Measurements from ENCODE around the gene CEP170.
"Not testable (repeated sequence)": the region's sequence is repeated elsewhere in the genome, so short reads cannot be mapped to it uniquely, and the experiment has no call there.

Gene CEP170

DNA sequence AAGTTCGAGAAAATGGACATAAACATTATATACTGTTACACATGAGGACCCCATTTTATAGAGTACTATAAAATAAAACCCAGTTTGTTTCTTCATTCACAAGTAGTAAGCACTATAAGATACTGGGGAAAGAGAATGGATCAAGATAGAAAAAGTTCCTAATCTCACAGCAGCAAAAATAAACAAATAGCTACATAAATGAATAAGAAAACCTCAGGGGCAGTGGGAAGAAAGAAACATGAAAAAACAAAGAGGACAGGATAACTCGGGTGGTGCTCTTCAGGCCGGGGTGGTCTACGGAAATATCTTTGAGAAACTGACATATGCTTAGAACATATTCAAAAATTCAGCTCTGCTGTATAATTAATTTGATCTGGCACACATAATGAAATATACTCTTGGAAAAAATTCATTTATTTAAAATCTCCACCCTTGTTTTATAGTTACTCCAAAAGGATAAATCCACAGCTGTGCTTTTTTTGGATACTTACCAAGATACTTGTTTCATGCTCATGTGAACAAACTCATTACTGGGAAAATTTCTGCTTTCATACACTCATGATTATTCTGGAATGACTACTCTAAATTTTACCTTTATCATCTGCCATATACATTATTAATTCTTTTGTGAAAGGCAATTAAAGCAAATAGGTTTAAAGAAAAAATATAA lies 20.0 kb downstream of the CEP170 start:
- DNase-seq: no peak

DNA sequence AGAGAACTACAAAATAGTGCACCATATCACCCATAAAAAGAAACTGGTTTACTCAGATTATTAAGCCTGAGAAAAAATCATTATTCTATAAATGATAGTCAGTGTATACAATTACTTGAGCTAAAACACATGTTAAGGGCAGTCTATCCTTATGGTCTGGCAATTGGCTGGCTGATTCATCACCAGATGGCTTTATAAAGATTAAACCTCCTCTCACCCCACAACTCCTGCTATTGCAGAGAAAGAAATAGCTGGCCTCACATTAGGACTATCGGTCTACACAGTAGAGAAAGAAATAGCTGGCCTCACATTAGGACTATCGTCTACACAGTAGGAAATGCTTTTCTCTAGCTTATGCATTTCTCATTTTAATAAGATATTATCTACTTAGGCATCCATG lies 21.2 kb downstream of the CEP170 start:
- DNase-seq: no peak

GRCh38 chr1:243230914-243231313 lies 24.2 kb downstream of the CEP170 start:
- DNase-seq: no peak

DNA sequence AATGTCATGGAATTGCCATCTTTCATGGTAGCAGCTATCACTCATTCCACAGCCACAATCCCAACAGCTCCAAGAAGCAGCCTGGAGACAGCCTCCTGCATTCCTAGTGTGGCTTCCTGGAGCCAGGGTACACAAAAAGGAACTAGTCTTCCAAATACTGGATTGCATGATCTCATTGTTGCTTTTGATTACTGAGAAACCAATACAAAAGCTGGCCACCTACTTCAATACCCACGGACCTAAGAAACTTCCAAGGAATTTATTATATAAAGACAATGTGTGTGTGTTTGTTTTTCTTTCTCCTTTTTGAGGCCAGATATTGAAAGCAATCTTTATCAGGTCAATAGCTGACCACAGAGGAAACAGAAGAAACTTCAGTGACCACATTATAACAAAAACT lies 25.6 kb downstream of the CEP170 start:
- no peak for DNase-seq

DNA sequence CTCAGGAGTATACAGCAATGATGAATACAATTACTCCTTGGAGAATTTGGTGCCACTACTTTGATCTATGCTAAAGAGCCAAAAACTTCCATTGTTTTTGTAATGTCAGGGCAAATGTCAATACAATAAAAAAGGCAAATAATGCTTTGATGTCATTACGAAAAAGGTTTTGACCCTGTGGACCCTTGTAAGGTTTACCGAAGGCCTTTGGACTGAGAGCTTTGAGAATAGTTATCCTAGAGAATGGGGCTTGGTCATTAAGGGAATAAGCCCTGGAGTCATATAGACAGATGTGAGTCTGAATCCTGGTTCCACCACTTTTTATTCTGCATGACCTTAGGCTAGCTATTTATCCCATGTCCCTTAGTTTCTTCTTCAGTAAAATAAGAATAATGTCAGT lies 27.5 kb downstream of the CEP170 start:
- DNase-seq: no peak

GRCh38 chr1:243218059-243218458 lies 37.0 kb downstream of the CEP170 start:
- no peak for DNase-seq

- no peak for DNase-seq
Measured at GRCh38 chr1:243217349-243217748, 37.7 kb downstream of the CEP170 start.

DNA sequence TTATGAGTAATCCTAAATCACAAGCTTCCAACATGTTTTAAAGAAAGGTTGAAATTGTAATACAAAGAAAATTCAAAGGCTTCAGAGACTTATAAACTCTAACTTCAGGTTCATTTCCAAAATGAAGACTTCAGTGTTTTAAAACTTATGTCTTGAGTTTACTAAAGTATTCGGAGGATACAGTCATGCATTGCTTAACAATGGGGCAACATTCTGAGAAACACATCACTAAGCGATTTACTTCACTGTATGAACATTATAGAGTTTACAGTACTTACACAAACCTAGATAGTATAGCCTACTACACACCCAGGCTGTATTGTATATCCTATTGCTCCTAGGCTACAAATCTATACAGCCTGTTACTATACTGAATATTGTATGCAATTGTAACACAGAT lies 38.3 kb downstream of the CEP170 start:
- no peak for DNase-seq

DNA sequence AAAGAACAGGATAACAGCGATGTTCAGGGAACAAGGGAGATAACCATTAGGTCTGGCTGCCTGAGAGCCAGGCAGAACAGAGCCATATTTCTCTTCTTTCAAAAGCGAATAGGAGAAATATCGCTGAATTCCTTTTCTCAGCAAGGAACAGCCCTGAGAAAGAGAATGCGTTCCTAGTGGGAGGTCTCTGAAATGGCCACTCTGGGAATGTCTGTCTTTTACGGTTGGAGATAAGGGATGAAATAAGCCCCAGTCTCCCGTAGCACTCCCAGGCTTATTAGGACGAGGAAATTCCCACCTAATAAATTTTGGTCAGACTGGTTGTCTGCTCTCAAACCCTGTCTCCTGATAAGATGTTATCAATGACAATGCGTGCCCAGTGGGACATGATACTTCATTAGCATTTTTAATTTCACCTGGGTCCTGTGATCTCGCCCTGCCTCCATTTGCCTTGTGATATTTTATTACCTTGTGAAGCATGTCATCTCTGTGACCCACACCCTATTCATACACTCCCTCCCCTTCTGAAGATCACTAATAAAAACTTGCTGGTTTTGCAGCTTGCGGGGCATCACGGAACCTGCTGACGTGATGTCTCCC lies 39.7 kb downstream of the CEP170 start:
- not testable (repeated sequence) for DNase-seq

DNA sequence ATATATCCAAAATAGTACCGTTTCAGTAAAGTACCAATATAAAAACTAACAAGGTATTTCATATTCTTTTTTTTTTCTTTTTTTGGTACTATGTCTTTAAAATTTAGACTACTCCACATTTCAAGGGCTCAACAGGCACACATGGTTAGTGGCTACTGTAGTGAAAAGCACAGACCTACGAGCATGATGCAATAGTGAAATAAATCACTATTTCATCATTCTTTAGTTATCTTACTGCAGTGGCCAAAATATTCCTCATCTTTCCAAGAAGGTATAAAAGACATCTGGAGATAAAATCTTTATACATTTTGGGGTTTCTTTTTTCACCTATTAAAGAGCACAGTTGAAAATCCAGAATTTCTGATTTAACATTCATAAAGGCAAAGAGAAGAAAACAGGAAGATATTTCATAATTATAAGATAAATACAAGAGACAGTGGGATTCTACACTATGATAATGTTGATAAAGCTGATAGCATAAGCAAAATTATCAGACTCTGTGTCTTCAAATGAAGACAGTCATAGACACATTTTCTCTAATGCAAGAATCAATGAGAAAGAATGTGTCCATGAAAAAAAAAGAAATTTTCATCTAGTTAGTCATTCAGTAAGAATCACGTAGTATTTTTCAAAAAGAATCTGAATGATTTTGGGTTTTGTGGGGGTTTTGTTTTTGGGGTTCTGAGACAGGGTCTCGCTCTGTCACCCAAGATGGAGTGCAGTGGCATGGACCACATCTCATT lies 41.9 kb downstream of the CEP170 start:
- no peak for DNase-seq

DNA sequence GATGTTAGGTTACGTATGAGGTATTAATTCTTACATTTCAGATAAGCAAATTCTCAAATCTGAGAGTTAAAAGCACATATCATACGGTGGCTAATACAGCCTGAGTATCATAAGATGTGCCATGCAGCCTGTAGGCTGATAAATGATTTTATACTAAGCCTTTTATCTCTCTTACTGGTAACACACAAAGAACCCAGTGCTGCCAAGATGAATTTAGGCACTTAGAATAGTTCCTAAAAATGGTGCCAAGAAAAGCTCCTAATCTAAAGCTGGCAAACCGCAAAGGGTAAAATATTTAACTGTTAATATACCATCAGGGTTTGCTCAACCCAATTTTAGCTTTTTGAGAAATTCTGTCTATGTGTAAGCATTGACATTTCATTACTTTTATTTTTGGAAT lies 43.1 kb downstream of the CEP170 start:
- DNase-seq: not testable (repeated sequence)

DNA sequence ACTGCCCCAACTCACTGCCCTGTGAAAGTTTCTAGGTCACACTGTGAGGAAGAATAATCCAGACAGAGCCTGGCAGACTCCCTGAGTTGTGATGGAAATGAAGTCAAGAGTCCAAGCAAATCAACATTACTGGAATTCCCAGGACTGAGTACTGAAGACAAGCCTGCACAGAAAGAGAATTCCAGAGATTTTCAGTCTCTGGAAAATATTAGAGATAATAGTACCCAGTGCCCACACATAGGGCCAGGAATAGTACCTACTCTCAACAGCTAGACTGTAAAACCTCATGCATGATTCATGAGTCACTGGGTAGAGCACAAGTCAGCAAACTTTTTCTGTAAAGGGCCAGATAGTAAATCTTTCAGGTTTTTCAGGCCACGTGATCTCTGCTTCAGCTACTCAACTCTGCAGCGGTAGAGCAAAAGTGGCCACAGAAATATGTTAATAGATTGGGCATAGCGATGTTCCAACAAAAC lies 50.0 kb downstream of the CEP170 start:
- not testable (repeated sequence) for DNase-seq

DNA sequence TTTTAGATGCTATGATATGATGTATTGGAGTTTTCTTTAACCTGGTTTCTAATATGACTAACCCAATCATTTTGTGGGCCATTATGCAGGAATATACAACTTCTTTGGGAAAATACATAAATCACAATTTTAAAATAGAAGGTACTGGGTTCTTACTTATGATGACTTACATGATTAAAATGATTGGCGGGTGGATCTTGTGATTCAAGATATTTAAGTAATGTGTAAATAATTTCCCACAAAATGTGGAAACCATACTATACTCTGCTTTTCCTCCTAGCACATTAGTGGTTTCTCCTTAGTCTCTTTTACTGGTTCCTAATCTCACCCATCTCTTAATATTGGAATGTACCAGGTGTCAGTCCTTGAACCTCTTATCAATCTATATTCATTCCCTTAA lies 50.7 kb downstream of the CEP170 start:
- DNase-seq: not testable (repeated sequence)

GRCh38 chr1:243203196-243203595 lies 51.9 kb downstream of the CEP170 start:
- DNase-seq: not testable (repeated sequence)

DNA sequence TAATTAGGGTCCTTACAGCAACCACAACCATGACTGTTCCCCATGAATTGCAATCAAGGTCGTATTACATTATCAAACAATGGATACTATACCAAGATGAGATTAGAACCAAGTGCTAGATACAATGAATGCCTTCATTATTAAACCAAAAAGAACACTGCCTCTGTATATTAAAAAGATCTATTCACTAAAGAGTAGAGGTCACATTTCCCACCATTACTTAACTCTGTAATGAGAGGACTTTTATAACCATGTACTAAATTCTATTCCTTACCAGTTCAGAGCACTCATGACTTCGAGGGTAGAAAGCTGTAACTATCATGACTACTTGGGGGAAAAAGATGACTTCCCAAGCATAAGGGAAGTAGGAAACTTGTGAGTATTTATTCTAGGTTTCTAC lies 53.8 kb downstream of the CEP170 start:
- not testable (repeated sequence) for DNase-seq

DNA sequence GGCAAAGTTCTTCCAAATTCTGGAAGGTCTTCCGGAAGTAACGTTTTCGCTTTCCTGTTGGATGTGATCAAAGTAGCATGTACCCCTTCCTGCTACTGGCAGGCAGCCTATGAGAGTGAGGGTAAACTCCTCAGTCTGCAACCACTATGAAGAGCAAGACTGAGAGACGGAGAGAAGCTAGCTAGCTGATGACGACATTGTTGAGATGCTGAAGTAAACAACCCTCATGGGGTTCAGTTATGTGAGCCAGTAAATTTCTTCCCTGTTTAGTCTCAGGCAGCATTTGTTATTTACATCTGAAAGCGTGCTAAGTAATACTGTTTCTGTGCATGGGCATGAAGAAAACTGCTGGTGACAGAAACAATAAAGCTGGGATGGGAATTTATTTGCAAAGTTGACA lies 57.6 kb downstream of the CEP170 start:
- not testable (repeated sequence) for DNase-seq

DNA sequence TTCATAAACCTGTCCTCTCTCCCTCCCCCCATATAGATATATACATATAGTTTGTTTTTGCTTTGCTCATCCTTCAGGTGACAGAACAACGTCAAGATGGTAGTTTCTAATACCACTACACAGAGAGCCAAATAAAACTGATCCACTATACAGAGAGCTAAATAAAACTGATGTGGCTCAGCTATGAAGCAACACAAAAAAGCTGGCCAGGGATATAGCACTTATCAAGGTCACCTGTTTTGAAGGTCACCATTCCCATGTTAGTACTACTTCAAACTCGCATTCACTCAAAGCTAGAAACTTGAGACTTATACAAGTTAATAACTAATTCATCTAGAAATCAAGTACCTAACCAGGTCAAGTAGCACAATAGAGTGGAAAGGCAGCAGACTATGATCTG lies 61.8 kb downstream of the CEP170 start:
- DNase-seq: not testable (repeated sequence)

- not testable (repeated sequence) for DNase-seq
Measured at GRCh38 chr1:243186201-243186995, 68.7 kb downstream of the CEP170 start.

DNA sequence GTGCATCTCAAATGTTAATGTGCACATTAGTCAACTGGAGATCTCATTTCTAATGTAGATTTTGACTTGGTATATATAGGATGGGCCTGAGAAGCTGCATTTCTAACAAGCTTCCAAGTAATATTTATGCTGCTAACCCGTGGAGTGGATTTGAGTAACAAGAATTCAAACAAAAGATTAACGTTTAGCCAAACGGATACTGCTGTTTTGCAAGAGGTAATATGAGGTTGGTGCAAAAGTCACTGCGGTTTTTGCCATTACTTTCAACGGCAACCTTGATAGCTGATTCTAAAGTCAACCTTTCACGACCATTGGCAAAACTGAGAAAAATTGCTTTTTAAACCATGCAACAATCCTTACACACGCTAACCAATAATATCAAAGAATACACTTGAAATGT lies 70.3 kb downstream of the CEP170 start:
- DNase-seq: not testable (repeated sequence)

- not testable (repeated sequence) for DNase-seq
Measured at GRCh38 chr1:243183661-243184060, 71.4 kb downstream of the CEP170 start.

DNA sequence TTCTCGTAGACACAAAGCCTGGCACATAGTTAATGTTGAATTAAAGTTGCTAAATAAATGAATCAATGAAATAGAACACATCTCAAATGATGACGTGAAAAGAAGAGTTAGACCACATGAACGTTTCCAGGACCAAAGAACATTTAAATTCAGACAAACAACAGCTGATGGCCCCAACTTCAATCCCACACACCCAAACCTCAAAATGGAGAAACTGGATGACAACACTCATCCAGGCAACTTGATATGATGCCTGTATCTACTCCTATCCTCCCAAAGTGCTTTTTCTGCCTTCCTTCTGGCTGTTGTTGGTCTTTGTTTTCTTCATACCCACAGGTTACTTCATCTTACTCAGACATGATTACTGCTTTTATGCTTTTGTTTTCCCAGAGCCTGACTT lies 71.9 kb downstream of the CEP170 start:
- DNase-seq: not testable (repeated sequence)

DNA sequence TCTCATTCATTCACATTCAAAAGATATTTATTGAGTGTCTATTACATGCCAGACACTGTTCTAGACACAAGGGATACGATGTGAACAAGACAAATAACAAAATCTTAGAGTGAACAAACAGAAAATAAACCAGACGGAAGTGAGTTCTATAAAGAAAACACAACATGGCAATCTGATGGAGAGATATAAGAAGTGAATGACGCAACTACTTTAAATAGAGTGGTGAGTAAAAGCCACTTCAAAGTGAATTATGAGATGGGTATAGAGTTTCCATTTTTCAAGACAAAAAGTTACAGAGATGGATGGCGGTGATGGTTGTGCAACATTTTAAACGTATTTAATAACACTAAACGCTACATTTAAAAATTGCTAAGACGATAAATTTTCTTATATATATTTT lies 75.4 kb downstream of the CEP170 start:
- DNase-seq: no peak

GRCh38 chr1:243177792-243178191 lies 77.3 kb downstream of the CEP170 start:
- DNase-seq: not testable (repeated sequence)

Measured in right kidney (tissue), 1 donor.